HL-60 (cell line): ENCODE data around the gene IQSEC1.

Experiments
- CTCF ChIP-seq: IDR thresholded peaks from one replicate; pipeline ENCODE4 v1.5.1; 2011; ENCODE audit warnings: low read length, control low read depth, inconsistent platforms; ENCODE audit not compliant: insufficient read depth
- GABPA ChIP-seq: IDR thresholded peaks from 2 replicates; pipeline ENCODE4 v1.6.1; 2012; ENCODE audit warnings: low read depth

- no peak for TF ChIP-seq CTCF
- TF ChIP-seq GABPA: no peak
These were observed 26.5 kb downstream of the IQSEC1 start for GRCh38 chr3:13046569-13047274.
